PFSK-1 (cell line): ENCODE data around the gene NAXE.

Experiments used
- POLR2AphosphoS5 ChIP-seq: IDR thresholded peaks from 2 replicates; pipeline ENCODE4 v1.6.1; 2012; ENCODE audit warnings: low read depth, mild to moderate bottlenecking, control low read depth, low read length, moderate library complexity
- REST ChIP-seq, 2 experiments: IDR thresholded peaks; 2 replicates each; pipeline versions ENCODE4 v1.6.1 to v1.8.0; 2011 to 2012; ENCODE audit warnings: low read depth in 2 of 2, low read length in 2 of 2, control low read depth in 1 of 2, inconsistent platforms in 1 of 2, mild to moderate bottlenecking in 1 of 2, moderate library complexity in 1 of 2; ENCODE audit not compliant: insufficient read depth in 1 of 2
- SIN3A ChIP-seq: IDR thresholded peaks from 2 replicates; pipeline ENCODE4 v1.6.1; 2012; ENCODE audit warnings: mild to moderate bottlenecking, low read length, moderate library complexity, borderline replicate concordance; ENCODE audit not compliant: insufficient read depth

DNA sequence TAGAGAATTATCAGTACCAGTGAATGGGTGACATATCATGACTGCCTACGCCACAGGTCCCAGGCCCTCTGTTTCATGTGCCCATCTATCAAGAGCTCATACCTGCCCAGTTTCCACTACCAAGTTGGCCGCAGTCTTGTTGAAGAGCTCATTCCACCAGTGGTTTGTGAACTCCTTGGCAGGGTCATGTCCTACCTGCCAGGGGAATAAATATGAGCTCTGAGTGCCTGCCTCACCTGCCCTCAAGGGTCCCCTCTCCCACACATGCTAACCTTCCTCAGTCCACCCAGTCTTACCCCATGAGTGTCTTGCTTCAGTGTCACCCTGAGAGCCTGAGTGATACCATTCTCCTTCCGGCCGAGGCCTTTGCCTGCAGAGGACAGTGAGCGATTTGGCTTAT, 6.5 kb downstream of the NAXE start:
- TF ChIP-seq POLR2AphosphoS5 (no peak), SIN3A (no peak), REST (IDR thresholded peaks at IDR 0.05; ENCODE audit: insufficient read depth in 1 of 2, low read depth in 2 of 2, low read length in 2 of 2) (no peak)
